GM21717 (cell line): ENCODE measurements around the gene HORMAD2.
"Not testable (repeated sequence)": the region's sequence is repeated elsewhere in the genome, so short reads cannot be mapped to it uniquely, and the experiment has no call there.

Experiments
- ATAC-seq: cut with Tn5 transposase; IDR thresholded peaks from one replicate; pipeline ENCODE4 v1.9.1; 2021; ENCODE audit warnings: mild to moderate bottlenecking, moderate library complexity; ENCODE audit not compliant: unreplicated experiment

The HORMAD2 gene

GRCh38 chr22:30056015-30056414 lies 24.2 kb upstream of the HORMAD2 start:
- ATAC-seq, result no peak

GRCh38 chr22:30057375-30057774 lies 22.9 kb upstream of the HORMAD2 start:
- ATAC-seq, result no peak

GRCh38 chr22:30059346-30060020 lies 20.8 kb upstream of the HORMAD2 start:
- ATAC-seq, result not testable (repeated sequence)

- ATAC-seq, result not testable (repeated sequence)
Measured at GRCh38 chr22:30061094-30061493, 19.2 kb upstream of the HORMAD2 start.

- no peak for ATAC-seq
Measured at GRCh38 chr22:30062259-30062658, 18.0 kb upstream of the HORMAD2 start.

- no peak for ATAC-seq
Measured at GRCh38 chr22:30062950-30063349, 17.3 kb upstream of the HORMAD2 start.

- ATAC-seq, result no peak
Measured at GRCh38 chr22:30064172-30064571, 16.1 kb upstream of the HORMAD2 start.

GRCh38 chr22:30073743-30074142 lies 6.5 kb upstream of the HORMAD2 start:
- no peak for ATAC-seq

GRCh38 chr22:30074147-30074546 lies 6.1 kb upstream of the HORMAD2 start:
- no peak for ATAC-seq

GRCh38 chr22:30074994-30075393 lies 5.3 kb upstream of the HORMAD2 start:
- ATAC-seq, result no peak

- no peak for ATAC-seq
Measured at GRCh38 chr22:30077279-30077880, 2.9 kb upstream of the HORMAD2 start.

- ATAC-seq, result no peak
Measured at GRCh38 chr22:30078320-30079311, 1.6 kb upstream of the HORMAD2 start.

- no peak for ATAC-seq
Measured at GRCh38 chr22:30080805-30081204, 541 bp downstream of the HORMAD2 start.

- no peak for ATAC-seq
Measured at GRCh38 chr22:30086496-30086895, 6.2 kb downstream of the HORMAD2 start.

- ATAC-seq, result not testable (repeated sequence)
Measured at GRCh38 chr22:30087037-30087436, 6.8 kb downstream of the HORMAD2 start.

GRCh38 chr22:30087611-30088010 lies 7.3 kb downstream of the HORMAD2 start:
- ATAC-seq, result no peak

- no peak for ATAC-seq
Measured at GRCh38 chr22:30088468-30088867, 8.2 kb downstream of the HORMAD2 start.

GRCh38 chr22:30089655-30089974 lies 9.4 kb downstream of the HORMAD2 start:
- ATAC-seq, result no peak

GRCh38 chr22:30092686-30093085 lies 12.4 kb downstream of the HORMAD2 start:
- ATAC-seq, result no peak

- ATAC-seq, result no peak
Measured at GRCh38 chr22:30094804-30095203, 14.5 kb downstream of the HORMAD2 start.

- ATAC-seq, result no peak
Measured at GRCh38 chr22:30097861-30098260, 17.6 kb downstream of the HORMAD2 start.

GRCh38 chr22:30100770-30101169 lies 20.5 kb downstream of the HORMAD2 start:
- ATAC-seq, result not testable (repeated sequence)
